ENCODE results near the gene FAM78A.

DNA sequence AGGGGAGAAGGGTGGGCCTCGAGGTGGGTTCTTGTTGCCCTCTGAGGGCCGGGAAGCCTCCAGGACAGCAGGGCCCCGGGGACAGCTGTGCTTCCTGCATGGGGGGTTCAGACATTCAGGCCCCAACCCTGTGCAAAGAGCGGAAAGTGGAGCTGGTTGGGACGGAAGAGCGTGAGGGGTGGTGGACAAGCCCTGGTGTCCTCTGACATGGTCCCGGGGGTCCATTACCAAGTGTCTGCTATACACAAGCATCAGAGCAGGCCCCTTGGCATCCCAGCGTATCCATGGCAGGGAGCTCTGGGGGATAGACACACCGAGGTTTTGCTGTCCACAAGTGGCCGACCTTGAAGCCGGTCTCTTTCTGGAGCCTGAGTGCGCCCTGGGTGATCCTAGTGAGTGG, 22.5 kb upstream of the FAM78A start:
- TF ChIP-seq CTCF (IDR thresholded peaks at IDR 0.05) (no peak), POLR2A (IDR thresholded peaks at IDR 0.05) (no peak), POLR2AphosphoS5 (IDR thresholded peaks at IDR 0.05) (no peak)
